Measurements from ENCODE around the gene SH3RF3. TPM values are rescaled to one million over a fixed set of nuclear protein-coding genes. Genes with fewer than 3 reads are reported as not detected.

Gene SH3RF3
- total and polyA plus RNA-seq, 2 of the 13 experiments (the other 11 are each of a cell fraction or from before 2014, with no cell fraction given), result 0.04 TPM; not detected in 1

DNA sequence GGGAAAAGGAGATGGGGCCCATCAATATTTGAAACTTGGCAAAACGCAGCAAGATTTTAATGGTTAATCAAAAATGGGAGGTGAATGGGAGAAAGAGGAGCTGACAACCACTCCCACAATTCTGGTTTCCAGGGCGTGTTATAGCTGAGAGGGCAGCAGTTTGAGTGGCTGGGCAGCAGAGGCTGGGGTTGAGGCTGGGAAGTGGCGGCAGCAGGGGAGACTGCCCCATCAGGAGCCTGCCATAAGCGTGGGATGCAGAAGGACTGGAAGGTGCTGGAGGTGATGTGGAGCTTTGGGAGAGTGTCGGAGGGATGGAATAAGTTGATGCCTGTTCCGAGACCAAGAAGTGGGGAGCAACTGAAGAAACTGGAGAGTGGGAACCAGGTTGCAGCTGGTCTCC is 48.9 kb upstream of the SH3RF3 start:
- H3K4me2 ChIP-seq (ENCODE audit: low read depth, low read length), result no peak overlapping the region
- DNase-seq (ENCODE audit: low spot score) (no peak), ATAC-seq (no peak), FAIRE-seq (no peak)
- no peak overlapping the region for H3K4me3 ChIP-seq (replicated peaks in 1 of 3; ENCODE audit: insufficient read depth in 1 of 3, low read depth in 2 of 3, low read length in 3 of 3)
- no peaks in the 10 kb centered on the region for H3K36me3 ChIP-seq (replicated peaks in 1 of 2; ENCODE audit: control insufficient read depth in 1 of 2, insufficient read depth in 2 of 2, low read length in 2 of 2)
- no peaks in the 10 kb centered on the region for H4K20me1 ChIP-seq (ENCODE audit: insufficient read depth, low read length)
- no TSS peak for BruUV-seq (replicated peaks)
- H3K4me1 ChIP-seq (ENCODE audit: insufficient read depth, low read length), result no peaks in the 10 kb centered on the region
- H3K27me3 ChIP-seq (ENCODE audit: control insufficient read depth in 1 of 2, insufficient read depth in 2 of 2, low read length in 2 of 2), result 0 out of 5 replicates have a peak, but pooled peaks cover 0 to 3% of the 10 kb centered on the region in 2 experiments
- POLR2A ChIA-PET, result no interaction called here
- in situ Hi-C loops (cut with HindIII; ENCODE audit: extremely low pct_ligation_motif_present, low pct_unique_long_range_greater_than_20kb) (no loop called here), intact Hi-C loops (cut with micrococcal nuclease; ENCODE audit: unreplicated experiment) (no loop called here)
- H2AFZ ChIP-seq (ENCODE audit: low read length), result no peak overlapping the region
- no peaks in the 10 kb centered on the region for H3K79me2 ChIP-seq (ENCODE audit: insufficient read depth, low read length)
- CTCF ChIA-PET (ENCODE audit: low intra/inter-chr PET ratio, low total read pairs), result no interaction called here
- H3K27ac ChIP-seq (ENCODE audit: extremely low read length, insufficient read depth, low read length), result no peak overlapping the region
- 43% methylated on average over 6 of the region's 6 CpGs for WGBS (ENCODE audit: low lambda C conversion rate)
- H3K9me3 ChIP-seq (ENCODE audit: low read length), result no peaks in the 10 kb centered on the region
- H3K9ac ChIP-seq (ENCODE audit: insufficient read depth, low read depth, low read length), result no peak overlapping the region
- TF ChIP-seq POLR2A (IDR thresholded peaks at IDR 0.05; ENCODE audit: insufficient read depth in 1 of 2, low read depth in 2 of 2, low read length in 2 of 2) (no peak), ZNF598 (CRISPR knock-in tag; IDR thresholded peaks at IDR 0.05; ENCODE audit: borderline replicate concordance) (no peak), MIXL1 (CRISPR knock-in tag; IDR thresholded peaks at IDR 0.05) (no peak), TBX3 (IDR thresholded peaks at IDR 0.05; ENCODE audit: borderline replicate concordance) (no peak)
- TF ChIP-seq, protein P1, sequence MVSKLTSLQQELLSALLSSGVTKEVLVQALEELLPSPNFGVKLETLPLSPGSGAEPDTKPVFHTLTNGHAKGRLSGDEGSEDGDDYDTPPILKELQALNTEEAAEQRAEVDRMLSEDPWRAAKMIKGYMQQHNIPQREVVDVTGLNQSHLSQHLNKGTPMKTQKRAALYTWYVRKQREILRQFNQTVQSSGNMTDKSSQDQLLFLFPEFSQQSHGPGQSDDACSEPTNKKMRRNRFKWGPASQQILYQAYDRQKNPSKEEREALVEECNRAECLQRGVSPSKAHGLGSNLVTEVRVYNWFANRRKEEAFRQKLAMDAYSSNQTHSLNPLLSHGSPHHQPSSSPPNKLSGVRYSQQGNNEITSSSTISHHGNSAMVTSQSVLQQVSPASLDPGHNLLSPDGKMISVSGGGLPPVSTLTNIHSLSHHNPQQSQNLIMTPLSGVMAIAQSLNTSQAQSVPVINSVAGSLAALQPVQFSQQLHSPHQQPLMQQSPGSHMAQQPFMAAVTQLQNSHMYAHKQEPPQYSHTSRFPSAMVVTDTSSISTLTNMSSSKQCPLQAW (CRISPR knock-in tag; IDR thresholded peaks at IDR 0.05), result no peak
- TF ChIP-seq, protein P2, sequence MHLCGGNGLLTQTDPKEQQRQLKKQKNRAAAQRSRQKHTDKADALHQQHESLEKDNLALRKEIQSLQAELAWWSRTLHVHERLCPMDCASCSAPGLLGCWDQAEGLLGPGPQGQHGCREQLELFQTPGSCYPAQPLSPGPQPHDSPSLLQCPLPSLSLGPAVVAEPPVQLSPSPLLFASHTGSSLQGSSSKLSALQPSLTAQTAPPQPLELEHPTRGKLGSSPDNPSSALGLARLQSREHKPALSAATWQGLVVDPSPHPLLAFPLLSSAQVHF (CRISPR knock-in tag; IDR thresholded peaks at IDR 0.05), result no peak
- TF ChIP-seq, protein P3, sequence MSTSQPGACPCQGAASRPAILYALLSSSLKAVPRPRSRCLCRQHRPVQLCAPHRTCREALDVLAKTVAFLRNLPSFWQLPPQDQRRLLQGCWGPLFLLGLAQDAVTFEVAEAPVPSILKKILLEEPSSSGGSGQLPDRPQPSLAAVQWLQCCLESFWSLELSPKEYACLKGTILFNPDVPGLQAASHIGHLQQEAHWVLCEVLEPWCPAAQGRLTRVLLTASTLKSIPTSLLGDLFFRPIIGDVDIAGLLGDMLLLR (CRISPR knock-in tag; IDR thresholded peaks at IDR 0.05), result no peak
